GM23338 (cell line): ENCODE measurements around the gene CDKN2AIPNL. TPM values are rescaled to one million over a fixed set of nuclear protein-coding genes. Genes with fewer than 3 reads are reported as not detected.

Experiments used
- ATAC-seq: fragments of 200-7000 bp; cut with Tn5 transposase; 3 replicates; pipeline ENCODE4 v1.9.1; 2020
- DNase-seq: peaks from one replicate; pipeline ENCODE4 v3.0.0-alpha.2; 2015; ENCODE audit warnings: low spot score
- H2AFZ ChIP-seq: fragments of 200-600 bp; sonication (generic); 2 replicates; pipeline ENCODE4 v1.8.0; 2016; ENCODE audit warnings: antibody characterized with exemption, mild to moderate bottlenecking, moderate library complexity
- H3F3A ChIP-seq: fragments of 200-600 bp; sonication (generic); replicated peaks from 2 replicates; pipeline ENCODE4 v1.8.0; 2017; ENCODE audit warnings: antibody characterized with exemption, mixed run types, low read depth
- H3K27ac ChIP-seq: fragments of 200-600 bp; sonication (generic); 2 replicates; pipeline ENCODE4 v1.6.1; 2016; ENCODE audit warnings: low read depth
- H3K27me3 ChIP-seq: fragments of 200-600 bp; sonication (generic); 2 replicates; pipeline ENCODE4 v1.8.0; 2016; ENCODE audit warnings: mild to moderate bottlenecking, mixed run types, moderate library complexity; ENCODE audit not compliant: insufficient read depth
- H3K36me3 ChIP-seq: fragments of 200-600 bp; sonication (generic); 2 replicates; pipeline ENCODE4 v1.8.0; 2016; ENCODE audit warnings: mild to moderate bottlenecking; ENCODE audit not compliant: insufficient read depth
- H3K4me1 ChIP-seq: fragments of 200-600 bp; sonication (generic); 2 replicates; pipeline ENCODE4 v1.8.0; 2016; ENCODE audit warnings: mild to moderate bottlenecking, moderate library complexity; ENCODE audit not compliant: insufficient read depth
- H3K4me2 ChIP-seq: fragments of 200-600 bp; sonication (generic); 2 replicates; pipeline ENCODE4 v1.7.1; 2017; ENCODE audit warnings: mixed run types
- H3K4me3 ChIP-seq: fragments of 200-600 bp; sonication (generic); 2 replicates; pipeline ENCODE4 v1.6.1; 2016; ENCODE audit warnings: mixed run types
- H3K79me2 ChIP-seq: fragments of 200-600 bp; sonication (generic); replicated peaks from 2 replicates; pipeline ENCODE4 v1.8.0; 2017; ENCODE audit warnings: mild to moderate bottlenecking; ENCODE audit not compliant: insufficient read depth
- H3K9me2 ChIP-seq: fragments of 200-600 bp; sonication (generic); 2 replicates; pipeline ENCODE4 v1.8.0; 2017; ENCODE audit not compliant: insufficient read depth
- H4K20me1 ChIP-seq: fragments of 200-600 bp; sonication (generic); replicated peaks from 2 replicates; pipeline ENCODE4 v1.8.0; 2017; ENCODE audit warnings: mild to moderate bottlenecking; ENCODE audit not compliant: insufficient read depth
- H3K27ac Mint-ChIP-seq: 2 replicates; pipeline ENCODE4 v1.8.0; 2020; ENCODE audit warnings: inconsistent platforms, mild to moderate bottlenecking, moderate library complexity, mixed read lengths
- H3K27me3 Mint-ChIP-seq: 3 replicates; pipeline ENCODE4 v1.8.0; 2022; ENCODE audit warnings: low read depth, mild to moderate bottlenecking, moderate library complexity, mixed read lengths, inconsistent platforms; ENCODE audit not compliant: insufficient read depth, poor library complexity
- H3K36me3 Mint-ChIP-seq: 3 replicates; pipeline ENCODE4 v1.8.0; 2021; ENCODE audit warnings: low read depth, mild to moderate bottlenecking, inconsistent platforms, moderate library complexity, mixed read lengths
- H3K4me1 Mint-ChIP-seq: 3 replicates; pipeline ENCODE4 v1.8.0; 2020; ENCODE audit warnings: mild to moderate bottlenecking, inconsistent platforms, mixed read lengths
- H3K4me3 Mint-ChIP-seq: 3 replicates; pipeline ENCODE4 v1.8.0; 2021; ENCODE audit warnings: moderate library complexity, mild to moderate bottlenecking, inconsistent platforms, mixed read lengths
- H3K9me3 Mint-ChIP-seq: 3 replicates; pipeline ENCODE4 v1.8.0; 2020; ENCODE audit warnings: moderate library complexity, mild to moderate bottlenecking, inconsistent platforms, mixed read lengths
- CREB1 ChIP-seq: fragments of 250-450 bp; sonication (Bioruptor Pico); IDR thresholded peaks from 2 replicates; pipeline ENCODE4 v1.5.0; 2020; ENCODE audit warnings: low read depth, mild to moderate bottlenecking, moderate library complexity
- ETS1 ChIP-seq: IDR thresholded peaks from 2 replicates; pipeline ENCODE4 v1.6.1; 2016; ENCODE audit warnings: antibody characterized with exemption
- EZH2 ChIP-seq: fragments of 200-600 bp; sonication (generic); IDR thresholded peaks from one replicate; pipeline ENCODE4 v1.8.0; 2017; ENCODE audit warnings: antibody characterized with exemption, mild to moderate bottlenecking, low read depth; ENCODE audit not compliant: unreplicated experiment
- EZH2phosphoT487 ChIP-seq: fragments of 200-600 bp; sonication (generic); IDR thresholded peaks from one replicate; pipeline ENCODE4 v1.8.1; 2018; ENCODE audit warnings: antibody characterized with exemption; ENCODE audit not compliant: unreplicated experiment
- JUNB ChIP-seq: IDR thresholded peaks from one replicate; pipeline ENCODE4 v1.6.1; 2016; ENCODE audit warnings: antibody characterized with exemption; ENCODE audit not compliant: unreplicated experiment
- NANOG ChIP-seq: IDR thresholded peaks from 2 replicates; pipeline ENCODE4 v1.6.1; 2016; ENCODE audit warnings: antibody characterized with exemption, borderline replicate concordance
- POLR2AphosphoS5 ChIP-seq: IDR thresholded peaks from 2 replicates; pipeline ENCODE4 v1.6.1; 2016; ENCODE audit warnings: antibody characterized with exemption, low read depth
- REST ChIP-seq: IDR thresholded peaks from one replicate; pipeline ENCODE4 v1.6.1; 2018; ENCODE audit warnings: antibody characterized with exemption; ENCODE audit not compliant: unreplicated experiment
- STAT1 ChIP-seq: IDR thresholded peaks from one replicate; pipeline ENCODE4 v1.6.1; 2016; ENCODE audit warnings: antibody characterized with exemption; ENCODE audit not compliant: unreplicated experiment
- ZNF114 ChIP-seq: fragments of 250-450 bp; sonication (Bioruptor Pico); IDR thresholded peaks from 2 replicates; pipeline ENCODE4 v1.5.0; 2020; ENCODE audit warnings: mild to moderate bottlenecking, moderate library complexity
- ZNF331 ChIP-seq: fragments of 250-450 bp; sonication (Bioruptor Pico); IDR thresholded peaks from 2 replicates; pipeline ENCODE4 v1.5.0; 2020; ENCODE audit warnings: low read depth, mild to moderate bottlenecking, moderate library complexity
- polyA plus RNA-seq: library from polyadenylated mRNA; unstranded; fragments of >200 nt; fragmentation: Nextera tagmentation; extraction: Ambion mirVana; gene quantifications from 2 replicates; pipeline ENCODE4 v1.2.1, GENCODE V29; 2016
- total RNA-seq: library from RNA; depleted of rRNA; stranded (reverse); fragments of >200 nt; shearing (Covaris generic); gene quantifications from 2 replicates; pipeline ENCODE4 v1.2.3, GENCODE V29; 2014

The CDKN2AIPNL gene
- total and polyA plus RNA-seq, 2 experiments from 2014 or later = 53.5 to 79.5 TPM

DNA sequence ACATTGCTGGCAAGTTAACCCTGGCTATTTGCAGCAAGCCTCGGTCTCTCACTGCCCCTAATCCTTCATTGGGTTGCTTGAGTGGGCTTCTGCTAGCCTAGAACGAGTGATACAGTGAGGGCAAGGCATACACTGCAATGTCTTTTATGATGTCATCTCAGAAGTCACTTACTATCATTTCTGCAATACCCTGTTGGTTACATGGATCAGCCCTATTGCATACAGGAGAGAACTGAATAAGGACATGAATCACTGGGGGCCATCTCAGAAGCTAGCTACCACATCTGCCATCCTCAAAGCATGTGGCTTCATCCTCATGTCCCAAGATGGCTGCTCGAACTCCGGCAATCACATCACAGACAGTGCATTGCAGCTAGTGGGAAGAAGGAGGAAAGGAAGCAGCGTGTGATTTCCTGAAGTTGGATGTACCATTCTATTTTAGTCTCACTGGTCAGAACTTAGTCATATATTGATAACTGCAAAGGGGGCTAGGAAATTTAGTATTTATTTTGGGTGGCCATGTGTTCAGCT, 33.3 kb upstream of the CDKN2AIPNL start:
- H2AFZ ChIP-seq = no peak overlapping the region
- TF ChIP-seq REST (peak; percentile 10), ZNF114 (CRISPR knock-in tag) (no peak)
- H3K4me1 Mint-ChIP-seq = peaks cover 23% of the 10 kb centered on the region
- ATAC-seq = no peak
- H4K20me1 ChIP-seq = no peaks in the 10 kb centered on the region
- no peak overlapping the region for H3K4me2 ChIP-seq
- no peak overlapping the region for H3K4me3 ChIP-seq
- no peak overlapping the region for H3K27ac ChIP-seq
- H3K4me3 Mint-ChIP-seq = no peak overlapping the region
- H3K27me3 ChIP-seq = no peaks in the 10 kb centered on the region
- H3K79me2 ChIP-seq = no peaks in the 10 kb centered on the region
- H3K36me3 Mint-ChIP-seq = peaks cover 18% of the 10 kb centered on the region
- H3F3A ChIP-seq = no peaks in the 10 kb centered on the region
- peaks cover 15% of the 10 kb centered on the region for H3K4me1 ChIP-seq
- H3K36me3 ChIP-seq = no peaks in the 10 kb centered on the region
- H3K27me3 Mint-ChIP-seq = peaks cover 13% of the 10 kb centered on the region
- H3K27ac Mint-ChIP-seq = 0 out of 2 replicates have a peak overlapping the region, but pooled peaks have one; percentile 30
- no peak for DNase-seq
- no peaks in the 10 kb centered on the region; the same call in 2 of the 3 replicates for H3K9me3 Mint-ChIP-seq
- peaks cover 3% of the 10 kb centered on the region; the same call in 1 of the 2 replicates for H3K9me2 ChIP-seq

DNA sequence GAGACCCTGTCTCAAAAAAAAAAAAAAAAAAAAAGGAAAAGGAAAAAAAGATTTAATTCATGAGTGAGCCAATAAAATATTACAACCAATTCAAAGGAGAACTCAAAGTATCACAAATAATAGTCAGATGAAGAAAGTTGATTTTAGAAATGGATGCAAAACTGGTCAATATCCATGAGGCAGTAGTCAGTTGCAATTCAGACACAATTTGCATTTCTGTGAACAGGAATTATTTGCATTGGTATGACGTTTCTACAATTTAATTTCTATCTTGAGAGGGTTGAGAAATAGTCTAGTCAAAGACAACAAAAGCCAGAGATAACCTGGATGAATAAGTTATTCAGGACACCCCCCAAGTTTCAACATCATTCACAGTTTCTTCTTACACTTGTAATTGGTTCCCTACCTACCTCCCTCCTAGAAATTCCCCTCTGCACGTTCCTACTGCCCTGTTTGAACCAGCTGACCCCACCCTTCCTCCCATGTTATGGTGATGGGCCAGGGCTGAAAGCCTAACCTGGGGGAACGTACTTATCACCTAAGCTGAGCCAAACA, 28.6 kb upstream of the CDKN2AIPNL start:
- DNase-seq (no peak), ATAC-seq (no peak; the same call in 2 of the 3 replicates)
- H4K20me1 ChIP-seq = no peaks in the 10 kb centered on the region
- Mint-ChIP-seq H3K9me3 (no peaks in the 10 kb centered on the region; the same call in 2 of the 3 replicates), H3K36me3 (peaks cover 42% of the 10 kb centered on the region), H3K27ac (no peak overlapping the region; the same call in 1 of the 2 replicates), H3K27me3 (peaks cover 7% of the 10 kb centered on the region), H3K4me3 (no peak overlapping the region), H3K4me1 (peaks cover 31% of the 10 kb centered on the region)
- no peaks in the 10 kb centered on the region for H3K27me3 ChIP-seq
- H3K4me1 ChIP-seq = peaks cover 11% of the 10 kb centered on the region; the same call in 1 of the 2 replicates
- H3K79me2 ChIP-seq = no peaks in the 10 kb centered on the region
- peaks cover 3% of the 10 kb centered on the region; the same call in 1 of the 2 replicates for H3K9me2 ChIP-seq
- no peak overlapping the region for H2AFZ ChIP-seq
- no peak overlapping the region for H3K4me3 ChIP-seq
- H3K4me2 ChIP-seq = no peak overlapping the region
- H3K27ac ChIP-seq = no peak overlapping the region
- H3F3A ChIP-seq = no peaks in the 10 kb centered on the region
- H3K36me3 ChIP-seq = no peaks in the 10 kb centered on the region
- TF ChIP-seq CREB1 (CRISPR knock-in tag) (no peak), ZNF331 (no peak), JUNB (no peak), POLR2AphosphoS5 (no peak), ETS1 (no peak), EZH2phosphoT487 (no peak), EZH2 (no peak), NANOG (no peak), STAT1 (no peak), ZNF114 (CRISPR knock-in tag) (no peak)
